K562 (cell line): ENCODE data around the gene CAPN2. TPM values are rescaled to one million over a fixed set of nuclear protein-coding genes. Genes with fewer than 3 reads are reported as not detected.

ENCODE experiments used
- DNMT1 ChIP-seq: fragments of 450-650 bp; IDR thresholded peaks from 2 replicates; pipeline ENCODE4 v1.6.1; 2016; ENCODE audit warnings: antibody characterized with exemption, mild to moderate bottlenecking
- ESRRB ChIP-seq: fragments of 250-450 bp; sonication (Bioruptor Pico); IDR thresholded peaks from 2 replicates; pipeline ENCODE4 v1.5.0; 2020; ENCODE audit warnings: mild to moderate bottlenecking, moderate library complexity, borderline replicate concordance
- ETV6 ChIP-seq, 3 experiments: fragments of 150-350 bp in 1 of 3; sonication (generic) in 1 of 3; formaldehyde crosslinking in 1 of 3; IDR thresholded peaks; 2 replicates each; pipeline versions ENCODE4 v1.6.1 to v1.8.0; 2014 to 2022; ENCODE audit warnings: borderline replicate concordance in 2 of 3, low read depth in 2 of 3, antibody characterized with exemption in 1 of 3, low read length in 1 of 3, mild to moderate bottlenecking in 1 of 3, missing genetic modification reagents in 1 of 3
- MAFF ChIP-seq: IDR thresholded peaks from 2 replicates; pipeline ENCODE4 v1.6.1; 2012; ENCODE audit warnings: low read length, improper control_type of control experiment
- PKNOX1 ChIP-seq: fragments of 450-650 bp; IDR thresholded peaks from 2 replicates; pipeline ENCODE4 v1.6.1; 2016
- SOX6 ChIP-seq: fragments of 450-650 bp; IDR thresholded peaks from 2 replicates; pipeline ENCODE4 v1.6.1; 2014; ENCODE audit warnings: mild to moderate bottlenecking
- TGIF2 ChIP-seq: sonication (generic); formaldehyde crosslinking; IDR thresholded peaks from 2 replicates; pipeline ENCODE4 v1.8.1; 2022; ENCODE audit warnings: mild to moderate bottlenecking, missing genetic modification reagents, moderate library complexity
- ZC3H4 ChIP-seq: sonication (generic); formaldehyde crosslinking; IDR thresholded peaks from 2 replicates; pipeline ENCODE4 v1.9.0; 2021; ENCODE audit warnings: missing genetic modification reagents, borderline replicate concordance
- ZFPM2 ChIP-seq: fragments of 250-450 bp; sonication (Bioruptor Pico); IDR thresholded peaks from 2 replicates; pipeline ENCODE4 v1.5.1; 2022; ENCODE audit warnings: mild to moderate bottlenecking
- ZHX1 ChIP-seq: fragments of 150-350 bp; conservative IDR thresholded peaks from 2 replicates; pipeline ENCODE4 v1.6.1; 2014; ENCODE audit warnings: low read length
- ZKSCAN8 ChIP-seq: fragments of 200-800 bp; sonication (Bioruptor generic); IDR thresholded peaks from 2 replicates; pipeline ENCODE4 v1.6.1; 2016; ENCODE audit warnings: missing genetic modification characterization, missing compliant biosample characterization
- ZNF518B ChIP-seq: fragments of 250-450 bp; sonication (Bioruptor Pico); IDR thresholded peaks from 2 replicates; pipeline ENCODE4 v1.5.0; 2021; ENCODE audit warnings: mild to moderate bottlenecking, moderate library complexity
- ZNF57 ChIP-seq: fragments of 450-650 bp; formaldehyde crosslinking; IDR thresholded peaks from 2 replicates; pipeline ENCODE4 v1.4.0; 2020; ENCODE audit warnings: mild to moderate bottlenecking, moderate library complexity
- ZNF584 ChIP-seq: fragments of 200-800 bp; sonication (Bioruptor generic); IDR thresholded peaks from 2 replicates; pipeline ENCODE4 v1.6.1; 2016; ENCODE audit warnings: low read depth, mild to moderate bottlenecking, missing genetic modification characterization, missing compliant biosample characterization
- polyA plus RNA-seq, 8 experiments: library from polyadenylated mRNA; depleted of rRNA in 4 of 8; stranded (reverse) in 5 of 8; unstranded in 3 of 8; fragments of >200 nt; fragmentation: Nextera tagmentation in 2 of 8; fragmentation: Illumina TruSeq in 1 of 8; extraction: Ambion mirVana in 2 of 8; extraction: Trizol in 1 of 8; gene quantifications; 2 replicates each; pipeline versions ENCODE4 v1.2.1 to v1.2.3, GENCODE V29; 2011 to 2014; ENCODE audit warnings: inconsistent platforms in 1 of 8, missing spikeins in 1 of 8
- total RNA-seq, 7 experiments: library from RNA; depleted of rRNA in 6 of 7; stranded (reverse); fragments of >200 nt in 6 of 7; fragmentation: Illumina TruSeq in 2 of 7; extraction: Trizol in 2 of 7; gene quantifications; 2 replicates each; pipeline versions ENCODE4 v1.2.1 to v1.2.3, GENCODE V29; 2011 to 2021; ENCODE audit warnings: low replicate concordance in 1 of 7

The CAPN2 gene
- total and polyA plus RNA-seq, 9 of the 15 experiments (the other 6 are each of a cell fraction or from before 2014, with no cell fraction given), result 24.6 to 157 (median 101) TPM

- TF ChIP-seq ZNF518B, result no peak
- no peak for TF ChIP-seq ETV6 (IDR thresholded peaks at IDR 0.05; ENCODE audit: borderline replicate concordance in 1 of 2, low read depth in 2 of 2, low read length in 1 of 2)
- TF ChIP-seq ETV6 (CRISPR knock-in tag; IDR thresholded peaks at IDR 0.05; ENCODE audit: borderline replicate concordance), result no peak
- no peak for TF ChIP-seq TGIF2 (CRISPR knock-in tag)
- no peak for TF ChIP-seq ESRRB
- TF ChIP-seq SOX6, result peak; percentile 35; the same call in 1 of the 2 replicates
- TF ChIP-seq MAFF, result no peak
- no peak for TF ChIP-seq ZKSCAN8 (CRISPR knock-in tag)
- TF ChIP-seq DNMT1, result no peak
- TF ChIP-seq ZNF584 (CRISPR knock-in tag), result peak; percentile 95
- TF ChIP-seq ZNF57 (CRISPR knock-in tag), result no peak
- peak; percentile 82 for TF ChIP-seq PKNOX1
- no peak for TF ChIP-seq ZHX1
- TF ChIP-seq ZC3H4 (CRISPR knock-in tag), result no peak
- TF ChIP-seq ZFPM2, result no peak
These were observed 107.6 kb downstream of the CAPN2 start (continued) for GRCh38 chr1:223819730-223820514.
